ENCODE data around the gene EOMES.

EOMES gene

DNA sequence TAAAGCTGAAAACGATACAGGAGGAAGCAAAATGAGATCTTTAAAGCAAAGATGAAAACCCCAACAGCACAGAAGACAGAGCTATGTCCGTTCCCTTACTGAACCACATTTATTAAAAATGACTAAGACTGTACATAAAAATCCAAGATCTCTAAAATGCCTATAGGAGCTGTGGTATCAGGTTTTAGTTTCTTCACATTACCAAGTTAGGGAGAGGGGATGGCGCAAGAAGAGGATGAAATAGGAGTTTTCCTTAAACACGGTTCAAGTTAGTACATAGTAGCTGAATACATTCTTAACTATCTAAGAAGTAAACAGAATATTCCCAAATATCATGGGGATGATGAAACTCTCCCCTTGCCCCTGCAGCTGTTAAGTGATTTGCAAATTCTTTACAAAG lies 6.3 kb downstream of the EOMES start:
- Histone ChIP-seq H3K27me3 (ENCODE audit: insufficient read depth, low read length) (peaks cover 80% of the 10 kb centered on the region), H3K9me3 (ENCODE audit: low read length) (no peaks in the 10 kb centered on the region), H2AFZ (ENCODE audit: low read depth, low read length) (no peak overlapping the region), H3K4me3 (ENCODE audit: low read length) (no peak overlapping the region), H3K36me3 (ENCODE audit: insufficient read depth, low read length) (no peaks in the 10 kb centered on the region), H3K4me1 (ENCODE audit: insufficient read depth, low read length) (peaks cover 25% of the 10 kb centered on the region)

DNA sequence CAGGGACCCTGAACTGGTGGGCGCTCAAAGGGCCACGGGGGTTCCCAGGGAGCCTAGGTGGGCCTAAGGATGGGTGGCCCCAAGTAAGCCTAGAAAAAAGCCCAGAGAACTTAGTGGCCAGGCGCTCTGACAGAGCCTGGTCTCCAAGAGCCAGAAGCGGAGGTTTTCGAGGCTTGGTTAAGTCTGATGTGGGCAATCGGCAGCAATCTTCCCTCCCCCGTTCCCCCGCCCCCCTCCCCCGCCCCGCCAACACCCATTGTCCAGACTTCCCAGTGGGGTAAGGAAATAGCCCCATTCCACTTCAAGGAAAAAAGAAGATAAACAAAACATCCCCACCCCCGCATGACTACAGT lies 6.7 kb downstream of the EOMES start:
- Histone ChIP-seq H2AFZ (ENCODE audit: low read depth, low read length) (no peak overlapping the region), H3K27me3 (ENCODE audit: insufficient read depth, low read length) (peaks cover 76% of the 10 kb centered on the region), H3K4me3 (ENCODE audit: low read length) (no peak overlapping the region), H3K9me3 (ENCODE audit: low read length) (no peaks in the 10 kb centered on the region), H3K36me3 (ENCODE audit: insufficient read depth, low read length) (no peaks in the 10 kb centered on the region), H3K4me1 (ENCODE audit: insufficient read depth, low read length) (peaks cover 25% of the 10 kb centered on the region)

DNA sequence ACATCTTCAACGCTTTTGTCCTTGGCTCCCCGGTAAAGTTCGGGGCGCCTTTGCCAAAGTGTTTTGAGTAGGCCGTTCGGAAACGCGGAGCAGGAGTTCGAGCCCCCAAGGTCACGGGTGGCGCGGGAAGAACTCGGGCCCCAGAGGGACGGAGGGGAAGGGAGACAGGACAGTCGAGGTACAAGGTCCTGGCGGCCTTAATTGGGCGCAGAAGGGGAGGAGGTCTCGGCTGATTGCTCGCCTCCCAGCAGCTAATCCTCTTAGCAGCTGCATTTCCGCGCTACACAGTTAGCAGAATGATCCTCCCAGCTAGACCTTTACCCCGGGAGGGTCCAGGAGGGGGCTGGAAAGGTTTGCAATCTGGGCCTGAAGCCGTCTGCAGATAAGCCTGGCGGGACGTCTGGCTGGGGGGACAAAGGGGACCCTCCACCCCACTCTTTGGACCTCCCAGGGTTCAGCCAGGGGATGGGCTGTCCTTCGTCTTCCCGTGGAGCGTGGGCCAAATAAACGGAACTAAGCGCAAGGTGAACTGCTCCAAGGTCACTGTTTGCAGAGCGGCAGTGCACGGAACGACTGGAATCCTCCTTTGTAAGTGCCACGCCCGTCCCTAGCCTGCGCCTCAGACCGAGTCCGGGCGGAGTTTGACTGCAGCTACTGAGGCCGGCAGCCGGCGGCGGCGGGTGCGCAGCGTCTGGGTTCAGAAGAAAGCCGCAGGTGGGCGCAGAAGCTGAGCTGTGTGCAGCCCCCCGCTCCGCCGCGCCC lies 7.2 kb downstream of the EOMES start:
- Histone ChIP-seq H3K4me1 (ENCODE audit: insufficient read depth, low read length) (peaks cover 25% of the 10 kb centered on the region), H3K9me3 (ENCODE audit: low read length) (no peaks in the 10 kb centered on the region), H3K27me3 (ENCODE audit: insufficient read depth, low read length) (peaks cover 72% of the 10 kb centered on the region), H3K36me3 (ENCODE audit: insufficient read depth, low read length) (no peaks in the 10 kb centered on the region), H3K4me3 (ENCODE audit: low read length) (no peak overlapping the region), H2AFZ (ENCODE audit: low read depth, low read length) (no peak overlapping the region)

GRCh38 chr3:27714146-27714526 lies 8.0 kb downstream of the EOMES start:
- Histone ChIP-seq H3K9me3 (ENCODE audit: low read length) (no peaks in the 10 kb centered on the region), H3K4me1 (ENCODE audit: insufficient read depth, low read length) (peaks cover 25% of the 10 kb centered on the region), H3K4me3 (ENCODE audit: low read length) (no peak overlapping the region), H2AFZ (ENCODE audit: low read depth, low read length) (no peak overlapping the region), H3K36me3 (ENCODE audit: insufficient read depth, low read length) (no peaks in the 10 kb centered on the region), H3K27me3 (ENCODE audit: insufficient read depth, low read length) (peaks cover 67% of the 10 kb centered on the region)

DNA sequence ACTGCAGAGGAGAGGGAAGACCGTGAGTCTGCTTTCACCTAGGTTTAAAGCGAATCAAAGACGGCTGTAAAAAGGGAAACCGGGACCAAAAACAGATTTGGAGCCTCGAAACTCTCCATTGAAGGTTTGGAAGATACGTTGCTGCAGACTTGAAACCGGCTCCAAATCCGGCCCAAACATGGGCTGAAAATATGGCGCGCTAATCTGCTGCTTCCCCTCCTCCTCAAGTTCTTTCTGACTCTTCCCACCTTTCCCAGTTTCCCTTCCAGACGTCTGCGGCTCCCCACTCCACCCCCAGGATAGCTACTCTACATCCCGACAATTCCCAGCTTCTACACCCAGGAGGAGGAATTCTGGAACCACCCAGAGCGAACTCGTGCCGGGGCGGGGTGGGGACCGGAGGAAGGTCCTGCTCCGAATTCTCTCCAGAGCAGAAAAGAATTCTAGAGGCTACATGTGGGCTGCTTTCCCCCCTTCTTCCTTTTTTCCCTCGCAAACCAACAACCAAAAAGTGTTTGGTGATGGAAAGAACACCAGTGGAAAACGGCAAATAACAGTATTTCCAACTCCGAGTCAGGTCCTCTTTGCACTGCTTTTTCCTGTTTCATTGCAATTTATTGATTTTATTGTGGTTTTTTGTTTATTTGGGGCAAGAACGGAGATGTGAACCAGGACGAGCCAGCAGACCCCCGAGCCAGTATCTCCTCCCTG lies 8.5 kb downstream of the EOMES start:
- Histone ChIP-seq H3K4me1 (ENCODE audit: insufficient read depth, low read length) (peaks cover 25% of the 10 kb centered on the region), H2AFZ (ENCODE audit: low read depth, low read length) (peak overlapping the region; percentile 72), H3K36me3 (ENCODE audit: insufficient read depth, low read length) (no peaks in the 10 kb centered on the region), H3K9me3 (ENCODE audit: low read length) (no peaks in the 10 kb centered on the region), H3K4me3 (ENCODE audit: low read length) (peak overlapping the region; percentile 44), H3K27me3 (ENCODE audit: insufficient read depth, low read length) (peaks cover 63% of the 10 kb centered on the region)

DNA sequence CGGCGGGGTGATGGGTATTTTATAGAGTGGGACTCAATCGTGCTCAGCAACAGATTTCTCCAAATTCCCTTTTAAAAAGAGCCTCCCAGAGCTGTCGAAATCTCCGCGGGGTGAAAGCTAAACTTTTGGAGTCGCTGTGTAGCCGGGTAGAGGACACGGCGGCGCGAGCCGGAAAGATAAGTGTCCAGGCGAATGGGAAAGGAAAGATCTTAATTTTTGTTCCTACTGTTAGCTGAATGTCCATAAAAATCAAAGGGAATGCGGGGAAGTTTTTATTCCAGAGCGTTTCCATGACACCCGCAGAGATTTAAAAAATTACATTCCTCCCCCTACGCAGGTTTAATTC lies 9.1 kb downstream of the EOMES start:
- no peaks in the 10 kb centered on the region for H3K36me3 ChIP-seq (ENCODE audit: insufficient read depth, low read length)
- peak overlapping the region; percentile 44 for H3K4me3 ChIP-seq (ENCODE audit: low read length)
- H3K9me3 ChIP-seq (ENCODE audit: low read length), result no peaks in the 10 kb centered on the region
- peaks cover 60% of the 10 kb centered on the region for H3K27me3 ChIP-seq (ENCODE audit: insufficient read depth, low read length)
- H3K4me1 ChIP-seq (ENCODE audit: insufficient read depth, low read length), result peaks cover 25% of the 10 kb centered on the region
- peak overlapping the region; percentile 72 for H2AFZ ChIP-seq (ENCODE audit: low read depth, low read length)

GRCh38 chr3:27712136-27713077 lies 9.7 kb downstream of the EOMES start:
- Histone ChIP-seq H3K9me3 (ENCODE audit: low read length) (no peaks in the 10 kb centered on the region), H3K36me3 (ENCODE audit: insufficient read depth, low read length) (no peaks in the 10 kb centered on the region), H3K27me3 (ENCODE audit: insufficient read depth, low read length) (peaks cover 56% of the 10 kb centered on the region), H2AFZ (ENCODE audit: low read depth, low read length) (peak overlapping the region; percentile 72), H3K4me1 (ENCODE audit: insufficient read depth, low read length) (peaks cover 25% of the 10 kb centered on the region), H3K4me3 (ENCODE audit: low read length) (peak overlapping the region; percentile 44)

DNA sequence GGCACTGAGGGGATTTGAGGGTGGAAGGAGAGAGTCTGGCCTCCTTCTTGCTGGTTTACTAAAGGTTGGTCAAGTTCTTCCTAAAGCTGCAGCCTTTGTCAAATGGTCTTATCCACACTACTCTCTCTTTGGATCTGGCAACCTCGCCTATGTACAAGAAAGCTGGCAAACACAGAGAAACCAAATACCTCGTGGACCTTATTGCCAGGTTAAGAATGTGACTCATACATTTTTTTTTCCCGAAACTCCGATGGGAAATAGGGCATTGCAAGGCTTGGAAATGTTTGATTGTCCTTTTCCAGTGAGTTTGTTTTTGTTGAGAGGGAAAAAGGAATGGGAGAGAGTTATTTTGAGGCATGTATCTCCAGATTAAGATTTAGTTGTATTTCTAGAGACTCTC lies 13.9 kb downstream of the EOMES start:
- peaks cover 15% of the 10 kb centered on the region for H3K27me3 ChIP-seq (ENCODE audit: insufficient read depth, low read length)
- H3K9me3 ChIP-seq (ENCODE audit: low read length), result no peaks in the 10 kb centered on the region
- H3K4me1 ChIP-seq (ENCODE audit: insufficient read depth, low read length), result peaks cover 13% of the 10 kb centered on the region
- no peak overlapping the region for H2AFZ ChIP-seq (ENCODE audit: low read depth, low read length)
- no peaks in the 10 kb centered on the region for H3K36me3 ChIP-seq (ENCODE audit: insufficient read depth, low read length)
- H3K4me3 ChIP-seq (ENCODE audit: low read length), result no peak overlapping the region

- Histone ChIP-seq H3K9me3 (ENCODE audit: low read length) (no peaks in the 10 kb centered on the region), H3K36me3 (ENCODE audit: insufficient read depth, low read length) (no peaks in the 10 kb centered on the region), H2AFZ (ENCODE audit: low read depth, low read length) (no peak overlapping the region), H3K4me3 (ENCODE audit: low read length) (no peak overlapping the region), H3K4me1 (ENCODE audit: insufficient read depth, low read length) (no peaks in the 10 kb centered on the region), H3K27me3 (ENCODE audit: insufficient read depth, low read length) (no peaks in the 10 kb centered on the region)
Observed at GRCh38 chr3:27699067-27699466, 23.1 kb downstream of the EOMES start.

DNA sequence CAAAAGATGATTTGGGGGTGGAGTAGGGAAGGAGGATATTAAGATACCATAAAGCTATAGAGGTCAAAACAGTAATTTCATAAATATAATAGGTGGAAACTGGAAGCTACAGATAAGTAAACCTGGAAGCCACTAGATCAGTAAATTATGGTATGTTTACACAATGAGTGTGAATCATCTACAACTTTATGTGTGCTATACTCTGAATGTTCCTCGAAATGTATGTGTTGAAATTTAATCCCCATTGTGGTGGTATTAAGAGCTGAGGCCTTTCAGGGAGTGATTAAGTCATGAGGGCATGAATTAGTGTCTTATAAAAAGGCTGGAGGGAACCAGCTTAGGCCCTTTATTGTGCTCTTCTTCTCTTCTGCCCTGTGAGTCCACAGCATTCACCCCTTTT lies 25.2 kb downstream of the EOMES start:
- H3K4me1 ChIP-seq (ENCODE audit: insufficient read depth, low read length), result no peaks in the 10 kb centered on the region
- H3K36me3 ChIP-seq (ENCODE audit: insufficient read depth, low read length), result no peaks in the 10 kb centered on the region
- H3K9me3 ChIP-seq (ENCODE audit: low read length), result no peaks in the 10 kb centered on the region
- H2AFZ ChIP-seq (ENCODE audit: low read depth, low read length), result no peak overlapping the region
- H3K4me3 ChIP-seq (ENCODE audit: low read length), result no peak overlapping the region
- H3K27me3 ChIP-seq (ENCODE audit: insufficient read depth, low read length), result no peaks in the 10 kb centered on the region

GRCh38 chr3:27695636-27696035 lies 26.5 kb downstream of the EOMES start:
- H3K9me3 ChIP-seq (ENCODE audit: low read length), result no peaks in the 10 kb centered on the region
- no peaks in the 10 kb centered on the region for H3K4me1 ChIP-seq (ENCODE audit: insufficient read depth, low read length)
- no peak overlapping the region for H2AFZ ChIP-seq (ENCODE audit: low read depth, low read length)
- H3K36me3 ChIP-seq (ENCODE audit: insufficient read depth, low read length), result no peaks in the 10 kb centered on the region
- H3K27me3 ChIP-seq (ENCODE audit: insufficient read depth, low read length), result no peaks in the 10 kb centered on the region
- H3K4me3 ChIP-seq (ENCODE audit: low read length), result no peak overlapping the region

GRCh38 chr3:27688053-27688452 lies 34.1 kb downstream of the EOMES start:
- Histone ChIP-seq H3K4me1 (ENCODE audit: insufficient read depth, low read length) (no peaks in the 10 kb centered on the region), H3K9me3 (ENCODE audit: low read length) (no peaks in the 10 kb centered on the region), H3K36me3 (ENCODE audit: insufficient read depth, low read length) (no peaks in the 10 kb centered on the region)

DNA sequence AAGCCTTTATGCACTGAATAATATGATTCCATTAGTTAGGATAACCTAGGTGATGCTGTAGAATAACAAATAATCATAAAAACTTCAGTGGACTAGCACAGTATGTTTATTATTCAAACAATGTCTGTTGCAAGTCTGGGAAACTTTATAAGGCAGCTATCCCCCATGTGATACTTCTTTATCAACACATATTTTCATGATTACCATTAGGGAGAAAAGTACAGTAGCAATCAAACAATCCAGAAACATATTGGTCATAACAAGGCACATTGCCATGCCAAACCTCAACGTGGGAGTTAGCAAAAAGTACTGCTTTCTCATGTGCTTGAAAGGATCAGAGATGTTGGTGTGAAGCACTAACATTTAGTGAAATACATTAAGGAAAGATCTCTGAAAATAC lies 35.5 kb downstream of the EOMES start:
- Histone ChIP-seq H3K9me3 (ENCODE audit: low read length) (no peaks in the 10 kb centered on the region), H3K36me3 (ENCODE audit: insufficient read depth, low read length) (no peaks in the 10 kb centered on the region), H2AFZ (ENCODE audit: low read depth, low read length) (no peak overlapping the region), H3K4me1 (ENCODE audit: insufficient read depth, low read length) (no peaks in the 10 kb centered on the region), H3K4me3 (ENCODE audit: low read length) (no peak overlapping the region), H3K27me3 (ENCODE audit: insufficient read depth, low read length) (no peaks in the 10 kb centered on the region)

More at GRCh38 chr3:27688053-27688452, 34.1 kb downstream of the EOMES start:
- Histone ChIP-seq H3K27me3 (ENCODE audit: insufficient read depth, low read length) (no peaks in the 10 kb centered on the region), H2AFZ (ENCODE audit: low read depth, low read length) (no peak overlapping the region), H3K4me3 (ENCODE audit: low read length) (no peak overlapping the region)
